Stimulated activated CD8-positive, alpha-beta memory T cell treated with anti-CD3 and anti-CD28 coated beads, Interleukin-12 subunit alpha, Interleukin-12 subunit beta, amount 100 ng/mL, for 24 hours (primary cell): ENCODE results near the gene BPHL.
A peak's percentile ranks its signal among the peaks of the same experiment; 100 is the strongest.
"Not testable (repeated sequence)": the region's sequence is repeated elsewhere in the genome, so short reads cannot be mapped to it uniquely, and the experiment has no call there.

Experiments
- DNase-seq: peaks from one replicate; pipeline ENCODE4 v3.0.0-alpha.2; 2020; ENCODE audit errors: extremely low read depth

Gene BPHL

DNA sequence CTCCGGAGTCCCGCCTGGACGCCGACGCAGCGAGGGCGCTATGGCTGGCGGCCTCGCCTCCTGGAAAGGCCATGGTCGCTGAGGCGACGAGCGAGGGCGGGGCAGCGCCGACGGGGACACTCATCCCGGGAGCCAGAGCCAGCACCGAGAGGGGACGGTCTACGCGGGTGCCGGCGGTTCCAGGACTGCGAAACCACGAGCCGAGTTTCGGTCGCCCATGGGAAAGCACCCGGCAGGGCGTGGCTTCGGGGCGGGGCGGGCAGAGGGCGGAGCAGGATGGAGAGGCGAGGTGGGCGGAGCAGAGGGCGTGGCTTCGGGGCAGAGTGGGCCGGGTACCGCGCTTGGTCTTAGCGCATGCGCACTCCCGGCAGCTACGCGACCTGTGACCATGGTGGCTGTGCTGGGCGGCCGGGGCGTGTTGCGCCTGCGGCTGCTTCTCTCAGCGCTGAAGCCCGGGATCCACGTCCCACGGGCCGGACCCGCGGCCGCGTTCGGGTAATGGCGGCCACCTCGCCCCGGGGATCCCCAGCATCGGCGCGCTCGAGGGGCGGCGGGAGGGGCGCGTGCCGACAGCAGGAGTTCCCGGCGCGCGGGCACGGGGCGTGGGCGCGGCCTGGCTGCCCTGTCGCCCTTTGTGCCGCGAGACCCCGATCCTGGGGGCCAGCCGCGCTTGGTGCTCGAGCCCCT, at the start of gene BPHL:
Gene BPHL, plus strand, starts transcription at position 359 of the 687 bp plus-strand sequence. Its CDS starts 30 bp downstream, at position 389.
- peak; percentile 99 for DNase-seq

- DNase-seq = no peak
These were observed 46.9 kb upstream of the BPHL start for GRCh38 chr6:3071568-3071967.

- no peak for DNase-seq
These were observed 45.7 kb upstream of the BPHL start for GRCh38 chr6:3072798-3073197.

- no peak for DNase-seq
These were observed 45.1 kb upstream of the BPHL start for GRCh38 chr6:3073382-3073781.

DNA sequence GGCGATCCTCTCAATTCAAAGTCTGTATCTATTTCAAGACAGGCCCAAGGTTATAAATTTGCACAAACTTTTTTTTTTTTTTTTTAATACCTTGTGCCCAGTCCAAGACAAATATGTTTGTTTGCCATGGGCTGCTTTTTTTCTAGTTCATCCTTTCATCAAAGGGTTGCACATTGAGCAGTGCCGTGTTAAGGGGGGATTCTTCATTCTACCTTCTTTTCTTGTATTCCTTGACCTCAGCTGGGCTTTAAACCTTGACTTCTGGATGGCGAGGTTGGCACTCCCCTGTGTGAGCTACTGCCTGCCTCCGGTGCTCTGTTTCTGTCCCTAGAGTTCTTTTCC, 42.8 kb upstream of the BPHL start:
- DNase-seq = no peak

- DNase-seq = no peak
These were observed 42.2 kb upstream of the BPHL start for GRCh38 chr6:3076320-3076719.

GRCh38 chr6:3077430-3077829, 41.1 kb upstream of the BPHL start:
- no peak for DNase-seq

DNA sequence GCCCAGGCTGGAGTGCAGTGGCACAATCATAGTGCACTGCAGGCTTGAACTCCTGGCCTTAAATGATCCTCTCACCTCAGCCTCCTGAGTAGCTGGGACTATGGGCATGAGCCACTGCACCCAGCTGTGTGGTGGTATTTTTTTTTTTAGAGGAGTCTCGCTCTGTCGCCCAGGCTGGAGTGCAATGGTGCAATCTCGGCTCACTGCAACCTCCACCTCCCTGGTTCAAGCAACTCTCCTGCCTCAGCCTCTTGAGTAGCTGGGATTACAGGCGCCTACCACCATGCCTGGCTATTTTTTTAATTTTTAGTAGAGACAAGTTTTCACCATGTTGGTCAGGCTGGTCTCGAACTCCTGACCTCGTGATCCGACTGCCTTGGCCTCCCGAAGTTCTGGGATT, 39.6 kb upstream of the BPHL start:
- not testable (repeated sequence) for DNase-seq

- no peak for DNase-seq
These were observed 38.8 kb upstream of the BPHL start for GRCh38 chr6:3079682-3080081.

DNA sequence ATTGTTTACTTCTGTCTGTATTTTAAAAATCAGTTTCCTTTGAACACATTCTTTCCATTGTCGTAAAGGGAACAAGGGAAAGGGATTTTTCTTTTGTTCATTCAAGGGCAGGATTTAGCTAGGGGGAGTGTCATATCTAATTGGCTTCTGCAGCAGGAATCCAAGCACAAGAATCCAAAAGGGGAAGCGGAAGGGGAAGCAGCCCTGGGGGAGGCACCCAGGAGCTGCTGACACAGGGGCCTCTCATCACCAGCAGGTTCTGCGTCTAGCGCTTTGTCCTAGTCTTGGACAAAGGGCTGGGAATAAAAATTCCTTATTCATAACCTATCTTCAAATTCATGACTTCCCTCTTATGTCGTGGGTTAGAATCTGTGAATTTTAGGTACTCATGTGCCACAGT, 36.6 kb upstream of the BPHL start:
- DNase-seq = no peak

GRCh38 chr6:3085074-3085473, 33.4 kb upstream of the BPHL start:
- no peak for DNase-seq

- no peak for DNase-seq
These were observed 32.1 kb upstream of the BPHL start for GRCh38 chr6:3086282-3086946.

- no peak for DNase-seq
These were observed 30.1 kb upstream of the BPHL start for GRCh38 chr6:3088446-3088845.

DNA sequence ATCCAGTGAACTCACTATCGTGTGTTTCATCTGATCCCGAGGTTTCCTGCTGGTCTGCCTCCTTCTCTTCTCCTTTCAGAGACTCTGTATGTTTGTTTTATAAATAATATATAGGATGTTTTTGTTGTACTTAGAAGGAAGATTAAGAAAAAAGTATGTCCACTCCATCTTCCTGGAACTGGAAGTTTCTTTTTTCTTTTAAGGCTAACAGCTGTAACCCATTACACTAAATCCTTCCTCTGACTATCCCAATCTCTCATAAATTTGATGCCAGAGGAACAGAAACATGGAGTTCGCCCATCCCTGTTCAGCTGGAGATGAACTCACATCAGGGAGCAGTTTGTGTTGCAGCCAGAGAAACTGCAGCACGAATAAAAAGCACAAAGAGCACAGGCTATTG, 29.5 kb upstream of the BPHL start:
- no peak for DNase-seq

- DNase-seq = no peak
These were observed 28.5 kb upstream of the BPHL start for GRCh38 chr6:3090013-3090412.

DNA sequence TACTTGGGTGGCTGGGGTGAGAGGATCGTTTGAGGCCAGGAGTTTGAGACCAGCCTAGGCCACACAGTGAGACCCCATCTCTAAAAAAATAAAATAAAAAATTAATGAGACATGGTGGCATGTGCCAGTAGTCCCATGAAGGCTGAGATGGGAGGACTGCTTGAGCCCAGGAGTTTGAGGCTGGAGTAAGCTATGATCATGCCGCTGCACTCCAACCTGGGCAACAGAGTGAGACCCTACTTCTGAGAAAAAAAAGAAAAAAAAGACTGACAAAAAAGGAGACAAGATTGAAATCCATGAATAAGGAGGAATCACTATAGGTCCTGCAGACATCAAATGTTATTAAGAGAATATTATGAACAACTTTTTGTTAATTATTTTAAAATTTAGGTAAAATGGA, 23.7 kb upstream of the BPHL start:
- no peak for DNase-seq

DNA sequence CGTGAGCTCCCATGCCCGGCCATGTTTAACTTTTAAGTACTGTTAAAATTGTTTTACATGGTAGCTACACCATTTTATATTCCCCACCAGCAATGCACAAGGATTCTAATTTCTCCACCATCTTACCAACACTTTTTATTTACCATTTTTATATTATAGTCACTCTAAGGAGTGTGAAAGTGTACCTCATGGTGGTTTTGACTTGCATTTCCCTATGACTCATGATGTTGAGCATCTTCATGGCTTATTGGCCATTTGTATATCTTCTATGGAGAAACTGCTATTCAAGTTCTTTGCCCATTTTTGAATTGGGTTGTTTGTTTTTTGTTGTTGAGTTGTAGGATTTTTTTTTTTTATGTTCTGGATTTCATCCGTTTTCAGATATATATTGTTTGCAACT, 15.6 kb upstream of the BPHL start:
- no peak for DNase-seq

DNA sequence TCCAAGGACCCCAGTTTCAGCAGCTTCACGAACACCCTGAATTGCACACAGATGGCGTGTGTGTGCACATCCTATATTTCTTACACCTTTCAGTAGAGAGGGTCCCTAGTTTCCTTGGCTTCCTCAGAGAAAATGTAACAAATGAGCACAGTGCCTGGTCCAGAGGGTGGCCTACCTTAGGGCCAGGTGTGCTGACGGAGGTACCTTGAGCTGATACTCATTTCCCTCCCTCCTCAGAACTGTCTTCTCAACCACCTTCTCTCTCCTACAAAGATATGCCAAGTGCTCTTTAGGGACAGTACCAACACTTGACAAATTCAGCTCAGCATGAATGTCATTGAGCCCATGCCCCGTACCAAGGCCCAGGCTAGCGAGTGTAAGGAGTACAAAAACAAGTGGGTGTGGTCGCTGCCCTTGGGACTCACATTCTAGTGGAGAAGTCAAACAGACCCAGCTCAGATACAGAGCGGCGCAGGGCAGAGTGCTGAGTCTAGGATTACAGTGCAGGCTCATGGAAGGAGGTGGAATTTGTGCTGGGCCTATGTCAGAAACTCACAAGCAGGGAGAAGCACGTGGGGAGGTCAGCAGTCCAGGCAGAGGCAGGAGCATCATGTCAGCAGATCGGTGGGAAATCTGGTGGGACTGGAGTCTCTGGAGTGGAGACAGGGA, 9.6 kb upstream of the BPHL start:
- DNase-seq = no peak

- DNase-seq = no peak
These were observed 8.8 kb upstream of the BPHL start for GRCh38 chr6:3109761-3110160.

DNA sequence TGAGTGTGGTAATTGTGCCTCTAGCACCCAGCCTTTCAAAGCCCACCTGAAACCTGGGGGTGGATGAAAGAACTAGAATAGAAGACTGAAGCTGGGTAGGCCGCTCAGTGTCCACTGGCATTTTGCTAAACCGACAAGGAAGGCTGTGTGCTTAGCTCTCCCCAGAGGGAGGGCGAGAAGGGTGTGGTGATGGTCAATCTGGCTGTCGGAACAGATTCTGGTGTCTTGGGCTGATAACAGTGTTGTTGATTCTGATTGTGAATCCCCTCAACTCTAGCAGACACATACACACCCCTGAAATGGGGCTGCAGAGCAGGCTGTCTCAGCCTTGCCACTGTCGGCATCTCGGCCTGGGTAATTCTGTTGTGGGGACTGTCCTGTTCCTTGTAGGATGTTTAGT, 4.1 kb upstream of the BPHL start:
- no peak for DNase-seq

DNA sequence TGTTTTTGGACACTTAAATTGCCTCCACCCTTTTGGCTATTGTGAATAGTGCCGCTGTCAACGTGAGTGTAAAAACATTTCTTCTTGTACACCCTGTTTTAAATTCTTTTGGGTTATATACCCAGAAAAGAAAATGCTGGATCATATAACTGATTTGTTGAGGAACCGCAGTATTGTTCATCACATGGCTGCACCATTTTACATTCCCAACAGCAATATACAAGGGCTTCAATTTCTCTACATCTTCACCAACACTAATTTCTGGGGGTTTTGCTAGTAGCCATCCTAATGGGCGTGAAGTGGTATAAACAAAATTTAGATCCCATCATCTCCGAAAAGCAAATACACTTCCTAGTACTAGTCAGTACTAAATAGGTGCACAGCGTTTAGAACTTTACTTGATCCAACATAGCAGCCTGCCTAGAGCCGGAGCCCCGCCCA, 579 bp upstream of the BPHL start:
- no peak for DNase-seq

DNA sequence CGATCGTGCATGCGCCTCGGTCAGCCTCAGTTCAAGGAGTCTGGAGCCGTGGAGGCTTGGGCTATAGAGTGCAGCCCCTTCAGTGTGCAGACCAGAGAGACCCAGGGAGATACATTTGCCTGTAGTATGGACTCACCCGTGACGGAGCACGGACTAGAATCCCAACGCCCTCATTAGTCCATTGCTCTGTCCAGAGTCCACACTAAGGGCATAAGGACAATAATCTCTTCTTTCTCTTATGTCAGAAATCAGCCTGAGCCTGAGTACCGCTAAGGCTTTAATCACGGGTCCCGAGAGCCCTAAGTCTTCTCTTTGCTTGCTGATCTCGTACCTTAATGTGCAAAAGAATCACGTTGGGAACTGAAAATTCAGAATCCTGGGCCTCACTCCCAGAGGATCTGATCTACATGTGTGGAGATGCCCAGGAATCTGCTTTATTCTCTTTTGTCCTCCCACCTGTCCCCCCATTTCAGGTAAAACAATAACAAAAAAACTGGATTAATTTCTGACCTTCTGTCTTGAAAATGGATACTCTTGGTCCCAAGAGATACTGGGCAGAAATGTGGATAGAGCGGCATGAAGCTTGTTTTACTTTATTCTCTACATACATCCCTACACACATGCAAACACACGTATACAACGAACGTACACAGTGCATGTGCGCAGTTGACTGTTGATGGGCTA, 671 bp downstream of the BPHL start:
- DNase-seq = no peak

DNA sequence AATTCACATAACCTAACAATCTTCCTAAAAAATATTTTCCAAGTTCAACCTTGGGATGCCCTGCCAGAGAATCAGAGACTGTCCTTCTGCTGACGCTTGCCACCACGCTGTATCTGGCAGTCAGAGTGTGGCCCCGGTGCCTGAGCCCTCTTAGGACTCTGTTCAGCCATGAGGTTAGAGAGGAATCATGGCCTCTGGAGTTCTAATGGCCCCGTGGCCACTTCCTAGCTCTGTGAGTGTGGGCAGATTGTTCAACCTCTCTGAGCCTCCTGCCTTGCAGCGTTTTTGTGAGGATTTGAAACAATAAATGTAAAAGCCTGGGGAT, 2.2 kb downstream of the BPHL start:
- no peak for DNase-seq
